GM19395 (cell line): ENCODE measurements around the gene ZNF431.
A peak's percentile ranks its signal among the peaks of the same experiment; 100 is the strongest.
"Not testable (repeated sequence)": the region's sequence is repeated elsewhere in the genome, so short reads cannot be mapped to it uniquely, and the experiment has no call there.

Experiments used
- ATAC-seq: cut with Tn5 transposase; IDR thresholded peaks from one replicate; pipeline ENCODE4 v1.9.1; 2021; ENCODE audit warnings: mild to moderate bottlenecking, moderate library complexity; ENCODE audit not compliant: unreplicated experiment

The ZNF431 gene

GRCh38 chr19:21141787-21142464, at the start of gene ZNF431:
Gene ZNF431, plus strand, starts transcription at chr19:21142040. Its CDS starts 144 bp downstream, at chr19:21142184.
- peak; percentile 99 for ATAC-seq

DNA sequence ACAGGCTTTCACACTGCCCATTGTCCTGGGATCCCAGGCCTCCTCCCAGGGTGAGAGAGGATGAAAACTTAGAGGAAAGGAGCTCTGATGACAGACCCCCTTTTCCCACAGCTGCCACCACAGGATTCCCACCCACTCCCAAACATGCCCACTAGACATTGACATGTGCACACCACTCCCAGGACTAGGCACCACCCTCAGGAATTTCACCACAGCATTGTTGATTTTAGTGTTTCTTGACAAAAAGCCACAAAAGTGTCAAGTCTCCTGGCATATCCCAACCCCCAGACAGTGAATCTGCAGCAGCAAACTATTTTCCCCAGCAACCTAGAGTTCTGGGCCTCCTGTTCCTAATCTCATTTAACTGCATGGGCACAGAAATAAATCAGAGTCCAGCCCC, 49.7 kb upstream of the ZNF431 start:
- no peak for ATAC-seq

DNA sequence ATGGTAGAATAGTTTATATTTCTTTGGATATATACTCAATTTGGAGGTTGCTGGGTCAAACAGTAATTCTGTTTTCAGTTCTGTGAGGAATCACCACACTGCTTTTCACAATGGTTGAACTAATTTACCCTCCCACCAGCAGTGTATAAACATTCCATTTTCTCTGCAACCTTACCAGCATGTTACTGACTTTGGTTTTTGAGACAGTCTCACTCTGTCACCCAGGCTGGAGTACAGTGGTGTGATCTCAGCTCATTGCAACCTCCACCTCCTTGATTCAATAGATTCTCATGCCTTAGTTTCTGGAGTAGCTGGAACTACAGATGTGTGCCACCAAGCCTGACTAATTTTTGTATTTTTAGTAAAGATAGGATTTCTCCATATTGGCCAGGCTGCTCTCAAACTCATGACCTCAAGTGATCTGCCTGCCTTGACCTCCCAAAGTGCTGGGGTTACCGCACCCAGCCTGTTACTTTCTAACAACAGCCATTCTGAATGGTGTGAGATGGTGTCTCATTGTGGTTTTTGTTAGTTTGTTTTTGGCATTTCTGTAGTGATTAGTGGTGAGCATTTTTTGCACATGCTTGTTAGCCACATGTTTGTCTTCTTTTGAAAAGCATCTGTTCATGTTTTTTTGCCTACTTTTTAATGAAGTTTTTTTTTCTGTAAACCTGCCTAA, 47.4 kb upstream of the ZNF431 start:
- ATAC-seq = no peak

DNA sequence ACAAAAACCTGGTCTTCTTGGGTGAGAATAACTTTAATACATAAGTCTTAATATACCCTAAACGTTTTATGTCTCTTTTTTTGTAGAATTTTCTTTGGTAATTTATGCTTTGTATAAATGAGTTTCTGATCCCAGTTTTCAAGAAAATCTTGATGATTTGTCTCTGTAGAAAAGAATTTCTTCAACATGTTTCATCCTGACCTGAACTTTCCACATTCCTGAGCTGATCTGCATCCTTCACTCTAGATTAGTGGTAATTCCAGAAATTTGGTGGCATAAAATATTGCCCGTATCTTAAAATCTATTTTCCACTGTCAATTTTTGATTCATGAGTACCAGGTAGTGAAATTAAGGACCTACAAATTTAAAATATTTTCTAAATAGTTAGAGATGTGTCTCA, 43.5 kb upstream of the ZNF431 start:
- ATAC-seq = no peak

GRCh38 chr19:21101521-21102242, 40.2 kb upstream of the ZNF431 start:
- ATAC-seq = no peak

GRCh38 chr19:21109116-21109515, 32.7 kb upstream of the ZNF431 start:
- no peak for ATAC-seq

GRCh38 chr19:21110183-21110582, 31.7 kb upstream of the ZNF431 start:
- no peak for ATAC-seq

- no peak for ATAC-seq
Measured at GRCh38 chr19:21115430-21115829, 26.4 kb upstream of the ZNF431 start.

GRCh38 chr19:21117041-21117907, 24.6 kb upstream of the ZNF431 start:
- ATAC-seq = no peak

DNA sequence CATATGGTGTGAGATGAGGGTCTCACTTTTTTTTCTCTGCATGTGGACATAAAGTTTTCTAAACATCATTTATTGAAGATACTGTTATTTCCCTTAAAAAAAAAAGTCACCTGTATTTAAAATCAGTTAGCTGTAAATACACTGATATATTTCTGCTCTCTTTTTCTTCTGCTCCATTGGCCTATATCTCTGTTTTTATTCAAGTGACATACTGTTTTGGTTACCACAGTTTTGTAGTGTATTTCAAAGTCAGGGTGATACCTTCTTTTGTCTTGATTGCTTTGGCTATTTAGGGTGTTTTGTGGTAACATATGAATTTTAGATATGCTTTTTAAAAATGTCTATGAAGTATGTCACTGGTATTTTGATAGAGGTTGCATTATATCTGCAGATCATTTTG, 15.8 kb upstream of the ZNF431 start:
- ATAC-seq = no peak

GRCh38 chr19:21127001-21127400, 14.8 kb upstream of the ZNF431 start:
- no peak for ATAC-seq

DNA sequence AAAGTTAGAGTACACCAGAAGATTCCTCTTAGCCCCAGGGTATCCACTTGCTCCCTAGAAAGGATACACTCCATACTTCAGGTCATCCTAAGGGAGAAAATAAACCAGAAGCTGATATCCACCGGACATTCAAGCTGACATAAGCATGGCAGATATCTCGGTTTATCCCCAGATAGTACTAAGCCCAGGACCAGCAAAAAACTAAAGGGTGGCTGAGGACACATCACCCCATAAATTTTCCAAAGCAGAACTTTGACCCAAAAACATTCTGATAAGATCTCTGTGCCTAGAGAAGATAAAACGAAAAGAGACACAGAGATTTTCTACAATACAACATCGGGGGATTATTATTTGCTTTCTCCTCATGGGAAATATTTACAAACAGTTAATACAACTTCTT, 13.9 kb upstream of the ZNF431 start:
- ATAC-seq = no peak

DNA sequence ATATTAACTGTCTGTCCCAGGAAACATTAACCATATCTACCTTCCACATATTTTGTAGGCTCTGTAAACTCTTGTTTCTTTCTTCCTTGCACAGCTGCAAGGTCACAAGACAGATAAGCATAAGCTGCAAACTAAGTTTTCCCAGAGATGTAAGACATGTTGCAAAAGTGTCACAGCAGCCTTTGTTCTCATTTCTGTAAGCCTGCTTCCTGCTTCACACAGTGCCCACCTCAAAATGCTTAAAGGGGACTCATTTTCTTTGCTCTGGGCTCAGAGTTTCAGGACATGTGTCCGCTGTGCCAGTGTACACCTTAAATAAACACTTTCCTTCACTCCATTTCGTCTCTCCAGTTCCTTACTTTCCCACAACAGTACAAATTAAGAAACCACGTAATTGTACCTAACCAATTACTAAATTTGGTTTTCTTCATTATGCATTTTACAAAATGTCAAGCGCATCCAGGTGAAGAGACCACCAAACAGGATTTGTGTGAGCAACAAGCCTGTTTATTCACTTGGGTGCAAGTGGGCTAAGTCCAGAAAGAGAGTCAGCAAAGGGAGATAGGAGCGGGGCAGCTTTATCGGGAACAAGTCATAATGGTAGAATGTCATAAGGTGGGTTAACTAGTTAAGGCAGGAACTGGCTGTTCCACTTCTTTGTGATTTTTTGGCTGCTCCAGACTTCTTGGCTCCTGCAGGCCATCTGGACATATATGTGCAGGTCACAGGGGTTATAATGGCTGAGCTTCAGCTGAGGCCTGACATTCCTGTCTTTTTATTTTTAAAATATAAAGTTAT, 12.7 kb upstream of the ZNF431 start:
- no peak for ATAC-seq

- no peak for ATAC-seq
Measured at GRCh38 chr19:21130097-21130775, 11.6 kb upstream of the ZNF431 start.

GRCh38 chr19:21133633-21134032, 8.2 kb upstream of the ZNF431 start:
- no peak for ATAC-seq

DNA sequence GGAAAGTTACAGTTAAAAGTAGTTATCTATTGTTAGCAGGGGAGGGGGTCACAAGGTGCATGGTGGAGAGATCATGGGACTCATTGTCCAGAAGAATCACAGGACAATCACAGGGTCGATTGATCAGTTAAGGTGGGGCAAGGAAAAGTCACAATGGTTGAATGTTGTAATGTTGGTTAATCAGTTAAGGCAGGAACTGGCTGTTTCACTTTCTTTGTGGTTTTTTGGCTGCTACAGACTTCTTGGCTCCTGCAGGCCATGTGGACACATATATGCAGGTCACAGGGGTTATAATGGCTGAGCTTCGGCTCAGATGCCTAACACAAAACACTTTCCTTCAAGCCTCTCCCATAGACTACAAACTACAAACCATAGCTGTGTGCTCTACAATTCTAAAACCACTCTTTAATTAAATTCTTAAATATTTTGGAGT, 6.9 kb upstream of the ZNF431 start:
- no peak for ATAC-seq

GRCh38 chr19:21135433-21135832, 6.4 kb upstream of the ZNF431 start:
- no peak for ATAC-seq

DNA sequence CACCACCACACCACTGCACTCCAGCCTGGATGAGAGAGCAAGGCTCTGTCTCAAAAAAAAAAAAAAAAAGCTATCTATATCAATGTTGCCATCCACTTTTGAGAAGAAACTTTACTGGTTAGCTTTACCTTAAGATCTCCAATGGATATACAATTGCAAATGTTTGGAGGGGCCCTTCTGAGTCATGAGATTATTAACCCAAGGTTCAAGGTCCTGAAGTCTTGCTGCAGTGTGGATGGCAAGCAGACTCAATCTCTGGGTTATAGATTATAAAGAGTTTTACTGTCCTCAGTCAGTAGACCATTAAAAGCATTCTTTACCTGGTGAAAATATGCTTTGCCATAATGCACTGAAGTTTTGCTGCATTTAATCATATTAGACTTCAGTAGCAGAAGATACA, 3.7 kb upstream of the ZNF431 start:
- no peak for ATAC-seq

DNA sequence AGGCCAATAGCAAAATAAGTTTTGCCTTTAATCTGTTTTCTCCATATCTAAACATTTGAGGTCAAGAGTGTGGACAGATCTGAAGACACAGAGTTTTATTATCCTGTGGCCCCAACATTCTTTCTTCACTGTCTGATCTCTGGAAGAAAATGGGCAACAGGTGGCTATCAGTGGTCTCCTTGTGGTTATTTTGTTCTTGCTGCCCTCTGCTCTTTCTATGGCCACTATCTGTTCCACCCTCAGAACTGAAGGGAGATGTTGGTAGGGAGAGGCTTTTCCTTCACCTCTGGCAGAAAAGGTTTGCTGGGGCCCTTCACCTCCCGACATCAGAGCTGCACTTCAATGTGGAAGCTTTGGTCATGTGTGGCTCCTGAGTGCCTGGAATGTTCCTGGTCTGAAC, 834 bp upstream of the ZNF431 start:
- ATAC-seq = not testable (repeated sequence)

DNA sequence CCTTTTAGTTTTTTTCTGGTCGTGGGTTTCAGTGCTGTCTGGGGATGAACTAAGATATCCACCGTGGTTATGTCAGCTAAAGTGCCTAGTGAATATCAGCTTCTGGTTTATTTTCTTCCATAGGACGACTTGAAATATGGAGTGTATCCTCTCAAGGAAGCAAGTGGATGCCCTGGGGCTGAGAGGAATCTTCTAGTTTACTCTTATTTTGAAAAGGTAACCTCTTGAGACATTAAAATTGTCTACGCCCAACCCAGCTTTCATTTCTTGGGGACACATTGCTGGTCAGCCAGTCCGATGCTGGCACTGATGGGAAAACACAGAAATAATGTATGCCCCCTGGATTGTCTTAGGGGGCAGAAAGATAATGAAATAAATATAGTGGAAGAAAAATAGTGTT, 1.6 kb downstream of the ZNF431 start:
- no peak for ATAC-seq
